Astrocyte (in vitro differentiated cells and primary cell): ENCODE measurements around the gene HNRNPC. TPM values are rescaled to one million over a fixed set of nuclear protein-coding genes. Genes with fewer than 3 reads are reported as not detected.

Experiments used
- DNase-seq: peaks from one replicate; pipeline ENCODE4 v3.0.0-alpha.2; 2010; ENCODE audit warnings: low read depth
- FAIRE-seq: peaks from 2 replicates; lab custom pipeline; 2011; peaks lifted over from hg19 to GRCh38; lab: Jason Lieb, UNC
- H2AFZ ChIP-seq: 2 replicates; pipeline ENCODE4 v1.6.0; 2012; ENCODE audit warnings: low read depth, low read length, inconsistent platforms
- H3K27ac ChIP-seq: 2 replicates; pipeline ENCODE4 v1.5.1; 2011; ENCODE audit warnings: low read depth, low read length, inconsistent platforms
- H3K27me3 ChIP-seq: 2 replicates; pipeline ENCODE4 v1.6.0; 2011; ENCODE audit warnings: low read length, inconsistent platforms; ENCODE audit not compliant: insufficient read depth
- H3K36me3 ChIP-seq: 2 replicates; pipeline ENCODE4 v1.5.1; 2011; ENCODE audit warnings: low read length, inconsistent platforms; ENCODE audit not compliant: insufficient read depth
- H3K4me1 ChIP-seq: 2 replicates; pipeline ENCODE4 v1.5.1; 2011; ENCODE audit warnings: low read length, inconsistent platforms; ENCODE audit not compliant: insufficient read depth
- H3K4me2 ChIP-seq: 2 replicates; pipeline ENCODE4 v1.6.0; 2012; ENCODE audit warnings: low read length, inconsistent platforms
- H3K4me3 ChIP-seq: 2 replicates; pipeline ENCODE4 v1.5.1; 2011; ENCODE audit warnings: low read depth, mild to moderate bottlenecking, low read length, inconsistent platforms; ENCODE audit not compliant: insufficient read depth
- H3K79me2 ChIP-seq: 2 replicates; pipeline ENCODE4 v1.6.0; 2012; ENCODE audit warnings: mild to moderate bottlenecking, low read length, inconsistent platforms; ENCODE audit not compliant: insufficient read depth
- H3K9ac ChIP-seq: 2 replicates; pipeline ENCODE4 v1.6.0; 2012; ENCODE audit warnings: mild to moderate bottlenecking, low read length, inconsistent platforms
- H3K9me3 ChIP-seq: 2 replicates; pipeline ENCODE4 v1.5.1; 2012; ENCODE audit warnings: low read depth, mild to moderate bottlenecking, low read length, inconsistent platforms; ENCODE audit not compliant: insufficient read depth
- H4K20me1 ChIP-seq: 2 replicates; pipeline ENCODE4 v1.6.0; 2012; ENCODE audit warnings: low read length, inconsistent platforms; ENCODE audit not compliant: insufficient read depth
- H3K27ac Mint-ChIP-seq: one replicate; pipeline ENCODE4 v1.8.0; 2021; ENCODE audit warnings: mild to moderate bottlenecking, mixed read lengths; ENCODE audit not compliant: unreplicated experiment
- H3K27me3 Mint-ChIP-seq: one replicate; pipeline ENCODE4 v1.8.0; 2021; ENCODE audit warnings: low read depth, mixed read lengths; ENCODE audit not compliant: unreplicated experiment
- H3K36me3 Mint-ChIP-seq: one replicate; pipeline ENCODE4 v1.8.0; 2021; ENCODE audit warnings: low read depth, mixed read lengths; ENCODE audit not compliant: unreplicated experiment
- H3K4me1 Mint-ChIP-seq: one replicate; pipeline ENCODE4 v1.8.0; 2021; ENCODE audit warnings: low read depth, mixed read lengths; ENCODE audit not compliant: unreplicated experiment
- H3K4me3 Mint-ChIP-seq: one replicate; pipeline ENCODE4 v1.8.0; 2021; ENCODE audit warnings: mild to moderate bottlenecking, moderate library complexity, mixed read lengths; ENCODE audit not compliant: unreplicated experiment
- H3K9me3 Mint-ChIP-seq: one replicate; pipeline ENCODE4 v1.8.0; 2021; ENCODE audit warnings: mild to moderate bottlenecking, mixed read lengths; ENCODE audit not compliant: unreplicated experiment
- EZH2 ChIP-seq: IDR thresholded peaks from 2 replicates; pipeline ENCODE4 v1.6.1; 2012; ENCODE audit warnings: mild to moderate bottlenecking, low read length, inconsistent platforms; ENCODE audit not compliant: insufficient read depth
- total RNA-seq: library from RNA; stranded (reverse); gene quantifications from 2 replicates; pipeline ENCODE4 v1.2.1, GENCODE V29; 2021
- TF ChIP-seq, protein P1 (sequence below): IDR thresholded peaks from 2 replicates; pipeline ENCODE4 v1.5.1; 2011; ENCODE audit warnings: low read depth, mild to moderate bottlenecking, inconsistent platforms, low read length, moderate library complexity; ENCODE audit not compliant: insufficient read depth

Gene HNRNPC
- total RNA-seq, 1 donor from 2014 or later: 525 TPM

DNA sequence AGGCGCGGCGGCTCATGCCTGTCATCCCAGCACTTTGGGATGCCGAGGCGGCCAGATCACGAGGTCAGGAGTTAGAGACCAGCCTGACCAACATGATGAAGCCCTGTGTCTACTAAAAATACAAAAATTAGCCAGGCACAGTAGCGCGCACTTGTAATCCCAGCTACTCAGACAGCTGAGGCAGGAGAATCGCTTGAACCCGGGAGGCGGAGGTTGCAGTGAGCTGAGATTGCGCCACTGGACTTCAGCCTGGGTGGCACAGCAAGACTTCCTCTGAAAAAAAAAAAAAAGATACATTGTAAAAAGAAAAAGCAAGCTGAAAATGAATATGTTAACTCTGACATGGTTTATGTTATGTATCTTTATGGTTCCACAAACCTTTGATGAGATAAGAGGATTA is 44.3 kb upstream of the HNRNPC start:
- no peak overlapping the region for H3K27ac Mint-ChIP-seq

DNA sequence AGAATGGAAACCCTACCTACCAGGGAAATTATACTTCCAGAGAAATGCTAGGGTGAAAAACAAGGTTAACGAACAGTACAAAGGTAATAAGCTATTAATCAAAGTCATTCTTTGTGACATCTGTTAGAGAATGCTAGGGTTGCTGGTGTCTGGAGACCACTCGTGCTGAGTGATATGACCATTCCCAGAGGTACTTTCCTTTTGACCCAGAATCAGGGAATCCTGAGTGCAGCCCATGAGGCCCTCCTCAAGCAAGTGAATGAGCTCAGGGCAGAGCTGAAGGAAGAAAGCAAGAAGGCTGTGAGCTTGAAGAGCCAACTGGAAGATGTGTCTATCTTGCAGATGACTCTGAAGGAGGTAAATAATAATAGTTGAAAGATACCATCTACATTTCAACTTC is 42.4 kb upstream of the HNRNPC start:
- FAIRE-seq: no peak
- Mint-ChIP-seq H3K27me3 (peaks cover 5% of the 10 kb centered on the region), H3K9me3 (no peaks in the 10 kb centered on the region), H3K27ac (no peak overlapping the region), H3K4me1 (no peaks in the 10 kb centered on the region), H3K36me3 (no peaks in the 10 kb centered on the region), H3K4me3 (no peak overlapping the region)
- Histone ChIP-seq H3K9me3 (no peaks in the 10 kb centered on the region), H3K79me2 (no peaks in the 10 kb centered on the region), H3K4me3 (no peak overlapping the region), H3K27me3 (no peaks in the 10 kb centered on the region), H2AFZ (no peak overlapping the region), H3K27ac (no peak overlapping the region), H3K4me2 (no peak overlapping the region), H3K36me3 (no peaks in the 10 kb centered on the region), H4K20me1 (no peaks in the 10 kb centered on the region), H3K9ac (no peak overlapping the region), H3K4me1 (peaks cover 4% of the 10 kb centered on the region)
- TF ChIP-seq, protein P1, sequence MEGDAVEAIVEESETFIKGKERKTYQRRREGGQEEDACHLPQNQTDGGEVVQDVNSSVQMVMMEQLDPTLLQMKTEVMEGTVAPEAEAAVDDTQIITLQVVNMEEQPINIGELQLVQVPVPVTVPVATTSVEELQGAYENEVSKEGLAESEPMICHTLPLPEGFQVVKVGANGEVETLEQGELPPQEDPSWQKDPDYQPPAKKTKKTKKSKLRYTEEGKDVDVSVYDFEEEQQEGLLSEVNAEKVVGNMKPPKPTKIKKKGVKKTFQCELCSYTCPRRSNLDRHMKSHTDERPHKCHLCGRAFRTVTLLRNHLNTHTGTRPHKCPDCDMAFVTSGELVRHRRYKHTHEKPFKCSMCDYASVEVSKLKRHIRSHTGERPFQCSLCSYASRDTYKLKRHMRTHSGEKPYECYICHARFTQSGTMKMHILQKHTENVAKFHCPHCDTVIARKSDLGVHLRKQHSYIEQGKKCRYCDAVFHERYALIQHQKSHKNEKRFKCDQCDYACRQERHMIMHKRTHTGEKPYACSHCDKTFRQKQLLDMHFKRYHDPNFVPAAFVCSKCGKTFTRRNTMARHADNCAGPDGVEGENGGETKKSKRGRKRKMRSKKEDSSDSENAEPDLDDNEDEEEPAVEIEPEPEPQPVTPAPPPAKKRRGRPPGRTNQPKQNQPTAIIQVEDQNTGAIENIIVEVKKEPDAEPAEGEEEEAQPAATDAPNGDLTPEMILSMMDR: no peak
- no peak for TF ChIP-seq EZH2
- no peak for DNase-seq

More for the DNA sequence above, 44.3 kb upstream of the HNRNPC start:
- Histone ChIP-seq H3K79me2 (no peaks in the 10 kb centered on the region), H4K20me1 (no peaks in the 10 kb centered on the region), H2AFZ (no peak overlapping the region), H3K36me3 (no peaks in the 10 kb centered on the region), H3K4me3 (no peak overlapping the region), H3K9me3 (no peaks in the 10 kb centered on the region), H3K4me1 (peaks cover 4% of the 10 kb centered on the region), H3K27me3 (no peaks in the 10 kb centered on the region), H3K9ac (no peak overlapping the region), H3K27ac (no peak overlapping the region), H3K4me2 (no peak overlapping the region)
- Mint-ChIP-seq H3K4me1 (no peaks in the 10 kb centered on the region), H3K36me3 (no peaks in the 10 kb centered on the region), H3K4me3 (no peak overlapping the region), H3K9me3 (no peaks in the 10 kb centered on the region), H3K27me3 (peaks cover 16% of the 10 kb centered on the region)
- FAIRE-seq: no peak
- DNase-seq: no peak
- no peak for TF ChIP-seq EZH2
- TF ChIP-seq, protein P1: no peak

DNA sequence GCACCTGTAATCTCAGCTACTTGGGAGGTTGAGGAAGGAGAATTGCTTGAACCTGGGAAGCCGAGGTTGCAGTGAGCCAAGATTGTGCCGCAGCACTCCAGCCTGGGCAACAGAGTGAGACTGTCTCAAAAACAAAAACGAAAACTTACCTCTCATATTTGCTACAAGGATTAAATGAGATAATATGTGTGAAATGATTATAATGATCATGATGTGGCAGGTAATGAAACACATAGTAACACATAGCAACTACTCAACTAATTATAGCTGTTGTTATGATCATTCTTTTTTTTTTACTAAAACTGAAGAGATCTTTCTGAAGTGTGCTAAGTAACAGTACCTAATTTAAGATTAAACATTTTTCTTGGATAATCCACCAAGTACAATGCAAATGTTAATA is 40.7 kb upstream of the HNRNPC start:
- Mint-ChIP-seq H3K4me3 (no peak overlapping the region), H3K36me3 (no peaks in the 10 kb centered on the region), H3K27ac (no peak overlapping the region), H3K9me3 (no peaks in the 10 kb centered on the region), H3K4me1 (no peaks in the 10 kb centered on the region), H3K27me3 (peaks cover 9% of the 10 kb centered on the region)
- peaks cover 4% of the 10 kb centered on the region for H3K4me1 ChIP-seq
- no peak overlapping the region for H3K4me2 ChIP-seq
- no peaks in the 10 kb centered on the region for H3K79me2 ChIP-seq
- H3K9me3 ChIP-seq: no peaks in the 10 kb centered on the region
- H2AFZ ChIP-seq: no peak overlapping the region
- DNase-seq: no peak
- no peaks in the 10 kb centered on the region for H3K27me3 ChIP-seq
- H3K27ac ChIP-seq: no peak overlapping the region
- no peak for FAIRE-seq
- no peak overlapping the region for H3K9ac ChIP-seq
- no peak overlapping the region for H3K4me3 ChIP-seq
- H3K36me3 ChIP-seq: no peaks in the 10 kb centered on the region
- TF ChIP-seq, protein P1: no peak
- no peak for TF ChIP-seq EZH2
- no peaks in the 10 kb centered on the region for H4K20me1 ChIP-seq
